BE2C (cell line): Measurements from ENCODE around the gene RXRA.
A peak's percentile ranks its signal among the peaks of the same experiment; 100 is the strongest.

Experiments
- DNase-seq: peaks from one replicate; pipeline ENCODE4 v3.0.0-alpha.2; 2020
- H3K27me3 ChIP-seq: fragments of 250-450 bp; sonication (Bioruptor Pico); 2 replicates; pipeline ENCODE4 v1.5.1; 2020; ENCODE audit warnings: mild to moderate bottlenecking
- H3K36me3 ChIP-seq: fragments of 250-450 bp; sonication (Bioruptor Pico); 2 replicates; pipeline ENCODE4 v1.5.1; 2020; ENCODE audit warnings: mild to moderate bottlenecking
- H3K4me1 ChIP-seq: fragments of 250-450 bp; sonication (Bioruptor Pico); 2 replicates; pipeline ENCODE4 v1.5.1; 2020
- H3K4me3 ChIP-seq: 2 replicates; pipeline ENCODE4 v1.5.1; 2011; ENCODE audit warnings: low read depth, low read length
- H3K9me3 ChIP-seq: fragments of 250-450 bp; sonication (Bioruptor Pico); 2 replicates; pipeline ENCODE4 v1.5.1; 2020
- CTCF ChIP-seq: IDR thresholded peaks from 2 replicates; pipeline ENCODE4 v1.5.1; 2012; ENCODE audit warnings: mild to moderate bottlenecking, low read depth, low read length

The RXRA gene

DNA sequence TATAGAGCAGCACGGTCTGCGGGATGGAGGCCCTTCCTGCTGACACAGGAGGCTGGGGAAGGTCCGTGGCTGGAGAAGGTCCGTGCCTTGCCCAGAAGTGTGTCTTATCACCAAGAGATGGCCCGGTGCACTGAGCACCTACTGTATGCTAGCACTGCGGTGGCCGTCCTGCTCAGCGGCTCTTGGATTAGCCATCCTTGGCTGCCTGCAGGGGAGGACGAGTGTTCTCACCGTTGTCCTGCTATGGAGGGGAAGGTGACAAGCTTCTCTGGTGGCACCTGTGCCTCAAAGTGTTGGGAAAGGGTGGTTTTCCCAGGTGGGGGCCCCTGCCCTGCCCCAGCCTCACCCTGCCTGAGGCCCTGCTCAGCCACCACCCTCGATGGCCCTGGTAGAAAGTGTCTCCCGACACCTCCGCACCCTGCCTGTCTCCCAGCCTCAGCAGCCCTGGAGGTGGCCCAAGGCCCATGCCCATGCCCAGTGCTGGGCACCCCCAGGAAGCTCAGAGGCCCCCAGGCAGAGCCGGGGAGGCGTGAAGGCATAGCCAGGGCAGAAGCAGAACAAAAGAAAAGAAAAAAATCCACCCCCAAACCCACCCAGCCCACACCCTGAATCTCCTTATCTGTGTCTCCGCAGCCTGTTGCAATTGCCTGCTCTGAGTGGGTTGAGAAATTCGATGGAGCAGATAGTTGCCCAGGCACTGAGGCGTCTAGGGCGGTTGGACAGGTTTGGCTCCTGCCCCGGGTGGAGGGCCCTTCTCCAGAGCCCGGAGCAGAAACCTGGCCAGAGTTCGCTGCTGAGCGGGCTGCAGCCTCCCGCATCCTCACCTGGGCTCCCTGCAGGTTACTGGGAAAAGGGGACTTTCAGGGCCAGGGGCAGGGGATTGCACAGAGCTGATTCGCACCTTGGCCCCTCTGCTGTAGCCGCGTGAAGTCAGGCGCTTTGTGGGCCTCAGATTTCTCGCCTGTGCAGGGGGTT is 30.5 kb downstream of the RXRA start:
- TF ChIP-seq CTCF: no peak
- peak; percentile 56 for DNase-seq
- no peaks in the 10 kb centered on the region for H3K9me3 ChIP-seq
- H3K4me1 ChIP-seq: peaks cover 37% of the 10 kb centered on the region
- H3K4me3 ChIP-seq: no peak overlapping the region
- H3K36me3 ChIP-seq: no peaks in the 10 kb centered on the region
- no peaks in the 10 kb centered on the region for H3K27me3 ChIP-seq

DNA sequence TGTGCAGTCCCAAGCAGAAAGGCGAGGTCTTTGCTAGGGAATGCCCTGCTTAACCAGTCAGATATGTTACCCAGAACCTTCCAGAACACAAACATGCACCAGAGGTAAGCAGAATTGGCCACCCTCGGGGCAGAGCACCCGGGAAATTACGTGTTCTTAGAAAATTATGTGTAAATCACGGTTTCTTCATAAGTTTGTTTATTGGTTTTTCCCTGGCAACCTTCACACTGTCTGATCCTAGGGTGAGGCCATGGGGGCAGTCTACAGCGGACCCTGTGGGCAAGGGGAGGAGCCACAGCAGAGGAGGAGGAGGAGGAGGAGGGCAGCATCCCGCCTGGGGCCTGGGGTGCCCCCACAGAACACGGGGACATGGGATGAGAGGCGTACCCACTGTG is 31.4 kb downstream of the RXRA start:
- peaks cover 37% of the 10 kb centered on the region for H3K4me1 ChIP-seq
- H3K4me3 ChIP-seq: no peak overlapping the region
- TF ChIP-seq CTCF: no peak

DNA sequence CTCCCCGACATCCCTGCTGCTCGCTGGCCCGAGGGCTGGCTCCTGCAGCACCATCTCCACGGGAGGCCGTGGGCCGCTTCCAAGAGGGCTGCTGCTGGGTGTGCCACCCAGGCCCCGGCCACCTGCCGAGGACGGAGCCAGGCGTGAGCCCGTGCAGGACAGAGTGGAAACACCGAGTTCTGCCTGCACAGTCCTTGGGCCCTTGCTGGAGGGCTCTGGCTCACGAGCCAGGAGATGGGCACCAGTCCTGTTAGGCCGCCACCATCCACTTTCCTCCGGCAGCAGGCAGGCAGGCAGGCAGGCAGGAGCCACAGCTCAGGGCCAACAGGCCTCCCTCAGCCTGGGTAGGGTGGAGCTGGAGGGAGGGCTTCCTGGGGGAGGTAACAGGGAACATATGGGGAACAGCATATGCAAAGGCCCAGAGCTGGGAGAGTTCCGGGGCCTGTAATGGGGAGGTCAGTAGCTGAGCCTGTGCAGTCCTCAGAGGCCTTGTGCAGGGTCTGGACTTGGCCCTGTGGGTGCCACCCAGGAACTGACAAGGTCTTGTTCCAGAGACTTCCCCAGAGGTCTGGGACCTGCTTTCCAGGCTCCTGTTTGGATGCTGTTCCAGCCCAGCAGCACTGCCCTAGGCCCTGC is 31.9 kb downstream of the RXRA start:
- no peaks in the 10 kb centered on the region for H3K9me3 ChIP-seq
- H3K36me3 ChIP-seq: no peaks in the 10 kb centered on the region
- no peaks in the 10 kb centered on the region for H3K27me3 ChIP-seq
- no peak overlapping the region for H3K4me3 ChIP-seq
- peaks cover 37% of the 10 kb centered on the region for H3K4me1 ChIP-seq
- TF ChIP-seq CTCF: no peak
- peak; percentile 46 for DNase-seq

More for the DNA sequence above, 31.4 kb downstream of the RXRA start:
- H3K27me3 ChIP-seq: no peaks in the 10 kb centered on the region
- no peaks in the 10 kb centered on the region for H3K9me3 ChIP-seq
- H3K36me3 ChIP-seq: no peaks in the 10 kb centered on the region
- DNase-seq: no peak

- H3K27me3 ChIP-seq: no peaks in the 10 kb centered on the region
- H3K9me3 ChIP-seq: no peaks in the 10 kb centered on the region
- DNase-seq: peak; percentile 88
- H3K4me3 ChIP-seq: no peak overlapping the region
- no peaks in the 10 kb centered on the region for H3K36me3 ChIP-seq
- no peak for TF ChIP-seq CTCF
- peaks cover 37% of the 10 kb centered on the region for H3K4me1 ChIP-seq
These were observed 32.5 kb downstream of the RXRA start for GRCh38 chr9:134358662-134359319.

DNA sequence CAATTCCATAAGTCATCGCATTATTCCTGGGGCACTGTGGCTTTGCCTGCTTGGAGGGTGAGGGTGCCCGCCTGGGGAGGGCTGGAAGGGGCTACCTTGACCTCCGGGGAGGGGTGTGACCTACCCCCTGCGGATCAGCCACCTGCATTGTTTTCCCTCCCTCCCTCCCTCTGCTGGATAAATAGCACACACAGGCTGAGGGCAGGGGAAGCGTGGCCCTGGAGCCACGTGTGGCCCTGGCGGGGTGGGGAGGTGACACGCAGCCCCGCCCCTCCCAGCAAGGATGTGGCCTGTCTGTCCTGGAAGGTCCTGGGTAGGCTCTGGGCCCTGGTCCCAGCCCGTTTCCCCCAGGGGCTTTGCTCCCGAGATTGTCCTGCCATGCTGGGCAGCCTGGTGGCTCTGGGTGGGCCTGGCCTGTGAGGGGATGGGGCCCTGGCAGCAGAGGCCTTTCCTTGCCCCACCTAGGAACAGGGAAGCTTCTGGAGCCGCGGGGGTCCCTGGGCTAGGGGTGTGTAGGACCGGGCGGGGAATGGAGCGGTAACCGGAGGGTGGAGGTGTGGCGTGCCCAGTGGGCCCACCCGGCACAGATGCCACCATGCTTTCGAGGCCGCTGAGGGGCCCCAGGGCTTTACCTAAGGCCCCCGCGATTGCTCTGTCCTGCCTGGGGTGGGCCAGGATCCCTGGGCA is 33.4 kb downstream of the RXRA start:
- no peaks in the 10 kb centered on the region for H3K36me3 ChIP-seq
- TF ChIP-seq CTCF: no peak
- no peaks in the 10 kb centered on the region for H3K9me3 ChIP-seq
- H3K27me3 ChIP-seq: no peaks in the 10 kb centered on the region
- H3K4me3 ChIP-seq: no peak overlapping the region
- peaks cover 39% of the 10 kb centered on the region for H3K4me1 ChIP-seq
- DNase-seq: no peak
